K562 (cell line): Measurements from ENCODE around the gene HOXB5. TPM values are rescaled to one million over a fixed set of nuclear protein-coding genes. Genes with fewer than 3 reads are reported as not detected.

Experiments used
- CTCFL ChIP-seq: IDR thresholded peaks from 2 replicates; pipeline ENCODE4 v1.6.1; 2011; ENCODE audit warnings: borderline replicate concordance, low read depth, mild to moderate bottlenecking, moderate library complexity, low read length; ENCODE audit not compliant: insufficient read depth, poor library complexity, severe bottlenecking
- ETV5 ChIP-seq: sonication (generic); formaldehyde crosslinking; IDR thresholded peaks from 2 replicates; pipeline ENCODE4 v1.4.0; 2020; ENCODE audit warnings: low read depth, mild to moderate bottlenecking, missing genetic modification reagents
- HCFC1 ChIP-seq: IDR thresholded peaks from 2 replicates; pipeline ENCODE4 v1.6.1; 2012; ENCODE audit warnings: low read depth, low read length, improper control_type of control experiment
- MCM2 ChIP-seq: fragments of 450-650 bp; IDR thresholded peaks from 2 replicates; pipeline ENCODE4 v1.6.1; 2017; ENCODE audit warnings: low read depth, mild to moderate bottlenecking
- MTA2 ChIP-seq: fragments of 450-650 bp; IDR thresholded peaks from 2 replicates; pipeline ENCODE4 v1.6.1; 2016; ENCODE audit warnings: low read depth
- NR2C1 ChIP-seq, 2 experiments: fragments of 450-650 bp; IDR thresholded peaks; 2 replicates each; pipeline ENCODE4 v1.6.1; 2017; ENCODE audit warnings: mild to moderate bottlenecking in 2 of 2, antibody characterized with exemption in 1 of 2, inconsistent platforms in 1 of 2, missing compliant biosample characterization in 1 of 2, missing genetic modification characterization in 1 of 2
- NR2F6 ChIP-seq: fragments of 450-650 bp; formaldehyde crosslinking; IDR thresholded peaks from 2 replicates; pipeline ENCODE4 v1.4.0; 2020; ENCODE audit warnings: mild to moderate bottlenecking
- POLR2A ChIP-seq: fragments of 450-650 bp; conservative IDR thresholded peaks from 2 replicates; pipeline ENCODE4 v1.6.1; 2016
- RAD21 ChIP-seq, 2 experiments: fragments of 250-450 bp in 1 of 2; fragments of 450-650 bp in 1 of 2; sonication (Bioruptor Pico) in 1 of 2; formaldehyde crosslinking in 1 of 2; IDR thresholded peaks in 1 of 2; conservative IDR thresholded peaks in 1 of 2; 2 replicates each; pipeline versions ENCODE4 v1.4.0 to v1.8.0; 2020 to 2022; ENCODE audit warnings: mild to moderate bottlenecking in 2 of 2, moderate library complexity in 1 of 2
- TOE1 ChIP-seq, 2 experiments: fragments of 450-650 bp in 1 of 2; sonication (generic) in 1 of 2; formaldehyde crosslinking in 1 of 2; IDR thresholded peaks; 2 replicates each; pipeline versions ENCODE4 v1.7.1 to v1.8.0; 2016 to 2022; ENCODE audit warnings: borderline replicate concordance in 2 of 2, mild to moderate bottlenecking in 2 of 2, antibody characterized with exemption in 1 of 2, inconsistent platforms in 1 of 2, low read depth in 1 of 2, missing genetic modification reagents in 1 of 2, moderate library complexity in 1 of 2
- ZFP1 ChIP-seq: fragments of 450-650 bp; formaldehyde crosslinking; IDR thresholded peaks from 2 replicates; pipeline ENCODE4 v1.4.0; 2020; ENCODE audit warnings: mild to moderate bottlenecking, mixed read lengths
- ZNF224 ChIP-seq: sonication (generic); formaldehyde crosslinking; IDR thresholded peaks from 2 replicates; pipeline ENCODE4 v1.8.0; 2022; ENCODE audit warnings: mild to moderate bottlenecking, missing genetic modification reagents
- ZNF354B ChIP-seq: fragments of 250-450 bp; sonication (Bioruptor Pico); IDR thresholded peaks from 2 replicates; pipeline ENCODE4 v1.4.0; 2020
- polyA plus RNA-seq, 8 experiments: library from polyadenylated mRNA; depleted of rRNA in 4 of 8; stranded (reverse) in 5 of 8; unstranded in 3 of 8; fragments of >200 nt; fragmentation: Nextera tagmentation in 2 of 8; fragmentation: Illumina TruSeq in 1 of 8; extraction: Ambion mirVana in 2 of 8; extraction: Trizol in 1 of 8; gene quantifications; 2 replicates each; pipeline versions ENCODE4 v1.2.1 to v1.2.3, GENCODE V29; 2011 to 2014; ENCODE audit warnings: inconsistent platforms in 1 of 8, missing spikeins in 1 of 8
- total RNA-seq, 7 experiments: library from RNA; depleted of rRNA in 6 of 7; stranded (reverse); fragments of >200 nt in 6 of 7; fragmentation: Illumina TruSeq in 2 of 7; extraction: Trizol in 2 of 7; gene quantifications; 2 replicates each; pipeline versions ENCODE4 v1.2.1 to v1.2.3, GENCODE V29; 2011 to 2021; ENCODE audit warnings: low replicate concordance in 1 of 7
- TF ChIP-seq, protein P1 (sequence below): fragments of 200-400 bp; formaldehyde crosslinking; IDR thresholded peaks from 2 replicates; pipeline ENCODE4 v1.6.1; 2017; ENCODE audit warnings: mild to moderate bottlenecking, low read depth, low read length, moderate library complexity
- TF ChIP-seq, protein P2 (sequence below): fragments of 250-450 bp; sonication (Bioruptor Pico); IDR thresholded peaks from 2 replicates; pipeline ENCODE4 v1.4.0; 2020
- TF ChIP-seq, protein P3 (sequence below): sonication (generic); formaldehyde crosslinking; IDR thresholded peaks from 2 replicates; pipeline ENCODE4 v1.8.0; 2023; ENCODE audit warnings: missing genetic modification reagents, mild to moderate bottlenecking, borderline replicate concordance

HOXB5 gene
- total and polyA plus RNA-seq, 9 of the 15 experiments (the other 6 are each of a cell fraction or from before 2014, with no cell fraction given), result 0.24 to 2.7 (median 0.65) TPM

DNA sequence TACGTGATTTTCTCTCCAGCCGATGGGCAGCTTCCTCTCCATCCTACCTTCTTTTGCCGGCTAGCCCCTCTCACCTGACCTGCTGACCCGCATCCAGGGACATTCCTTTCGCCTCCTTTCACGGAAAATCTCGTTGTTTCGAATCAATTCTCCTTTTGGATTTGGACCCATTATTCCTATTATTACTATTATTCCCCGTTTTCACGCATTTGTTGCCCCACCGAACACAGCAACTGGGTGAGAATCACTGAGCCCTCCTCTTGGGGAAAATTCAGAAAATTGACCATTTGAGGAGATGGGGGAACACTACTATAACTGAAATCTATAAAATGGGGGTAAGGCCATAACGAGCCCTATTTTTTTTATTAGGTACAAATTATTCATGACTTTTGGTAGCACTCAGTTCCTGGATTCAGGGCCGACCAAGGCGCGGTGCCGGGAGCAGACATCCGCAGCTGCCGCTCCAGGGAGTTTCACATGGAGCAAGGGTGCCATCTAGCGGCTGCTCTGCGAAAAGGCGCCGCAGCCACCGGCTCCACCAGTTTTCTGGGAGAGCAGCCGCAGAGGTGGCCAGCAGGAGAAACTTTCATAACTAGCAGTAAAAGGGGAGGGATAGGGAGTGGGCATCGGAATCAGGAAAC is 24.8 kb upstream of the HOXB5 start (continued):
- TF ChIP-seq, protein P1, sequence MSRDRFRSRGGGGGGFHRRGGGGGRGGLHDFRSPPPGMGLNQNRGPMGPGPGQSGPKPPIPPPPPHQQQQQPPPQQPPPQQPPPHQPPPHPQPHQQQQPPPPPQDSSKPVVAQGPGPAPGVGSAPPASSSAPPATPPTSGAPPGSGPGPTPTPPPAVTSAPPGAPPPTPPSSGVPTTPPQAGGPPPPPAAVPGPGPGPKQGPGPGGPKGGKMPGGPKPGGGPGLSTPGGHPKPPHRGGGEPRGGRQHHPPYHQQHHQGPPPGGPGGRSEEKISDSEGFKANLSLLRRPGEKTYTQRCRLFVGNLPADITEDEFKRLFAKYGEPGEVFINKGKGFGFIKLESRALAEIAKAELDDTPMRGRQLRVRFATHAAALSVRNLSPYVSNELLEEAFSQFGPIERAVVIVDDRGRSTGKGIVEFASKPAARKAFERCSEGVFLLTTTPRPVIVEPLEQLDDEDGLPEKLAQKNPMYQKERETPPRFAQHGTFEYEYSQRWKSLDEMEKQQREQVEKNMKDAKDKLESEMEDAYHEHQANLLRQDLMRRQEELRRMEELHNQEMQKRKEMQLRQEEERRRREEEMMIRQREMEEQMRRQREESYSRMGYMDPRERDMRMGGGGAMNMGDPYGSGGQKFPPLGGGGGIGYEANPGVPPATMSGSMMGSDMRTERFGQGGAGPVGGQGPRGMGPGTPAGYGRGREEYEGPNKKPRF, result no peak
- TF ChIP-seq ZNF224, result no peak
- 0 out of 2 replicates have a peak, but pooled peaks have one; percentile 51 for TF ChIP-seq TOE1 (IDR thresholded peaks at IDR 0.05; ENCODE audit: borderline replicate concordance)
- no peak for TF ChIP-seq TOE1 (CRISPR knock-in tag; IDR thresholded peaks at IDR 0.05; ENCODE audit: borderline replicate concordance, low read depth)
- TF ChIP-seq, protein P2, sequence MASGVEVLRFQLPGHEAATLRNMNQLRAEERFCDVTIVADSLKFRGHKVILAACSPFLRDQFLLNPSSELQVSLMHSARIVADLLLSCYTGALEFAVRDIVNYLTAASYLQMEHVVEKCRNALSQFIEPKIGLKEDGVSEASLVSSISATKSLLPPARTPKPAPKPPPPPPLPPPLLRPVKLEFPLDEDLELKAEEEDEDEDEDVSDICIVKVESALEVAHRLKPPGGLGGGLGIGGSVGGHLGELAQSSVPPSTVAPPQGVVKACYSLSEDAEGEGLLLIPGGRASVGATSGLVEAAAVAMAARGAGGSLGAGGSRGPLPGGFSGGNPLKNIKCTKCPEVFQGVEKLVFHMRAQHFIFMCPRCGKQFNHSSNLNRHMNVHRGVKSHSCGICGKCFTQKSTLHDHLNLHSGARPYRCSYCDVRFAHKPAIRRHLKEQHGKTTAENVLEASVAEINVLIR, result no peak
- TF ChIP-seq NR2F6 (CRISPR knock-in tag), result no peak
- TF ChIP-seq HCFC1, result 0 out of 2 replicates have a peak, but pooled peaks have one; percentile 4
- no peak for TF ChIP-seq ZNF354B (CRISPR knock-in tag)
- TF ChIP-seq NR2C1 (IDR thresholded peaks at IDR 0.05), result no peak
- no peak for TF ChIP-seq NR2C1 (tag; IDR thresholded peaks at IDR 0.05)
- TF ChIP-seq CTCFL, result peak; percentile 82
- no peak for TF ChIP-seq MCM2
- TF ChIP-seq, protein P3, sequence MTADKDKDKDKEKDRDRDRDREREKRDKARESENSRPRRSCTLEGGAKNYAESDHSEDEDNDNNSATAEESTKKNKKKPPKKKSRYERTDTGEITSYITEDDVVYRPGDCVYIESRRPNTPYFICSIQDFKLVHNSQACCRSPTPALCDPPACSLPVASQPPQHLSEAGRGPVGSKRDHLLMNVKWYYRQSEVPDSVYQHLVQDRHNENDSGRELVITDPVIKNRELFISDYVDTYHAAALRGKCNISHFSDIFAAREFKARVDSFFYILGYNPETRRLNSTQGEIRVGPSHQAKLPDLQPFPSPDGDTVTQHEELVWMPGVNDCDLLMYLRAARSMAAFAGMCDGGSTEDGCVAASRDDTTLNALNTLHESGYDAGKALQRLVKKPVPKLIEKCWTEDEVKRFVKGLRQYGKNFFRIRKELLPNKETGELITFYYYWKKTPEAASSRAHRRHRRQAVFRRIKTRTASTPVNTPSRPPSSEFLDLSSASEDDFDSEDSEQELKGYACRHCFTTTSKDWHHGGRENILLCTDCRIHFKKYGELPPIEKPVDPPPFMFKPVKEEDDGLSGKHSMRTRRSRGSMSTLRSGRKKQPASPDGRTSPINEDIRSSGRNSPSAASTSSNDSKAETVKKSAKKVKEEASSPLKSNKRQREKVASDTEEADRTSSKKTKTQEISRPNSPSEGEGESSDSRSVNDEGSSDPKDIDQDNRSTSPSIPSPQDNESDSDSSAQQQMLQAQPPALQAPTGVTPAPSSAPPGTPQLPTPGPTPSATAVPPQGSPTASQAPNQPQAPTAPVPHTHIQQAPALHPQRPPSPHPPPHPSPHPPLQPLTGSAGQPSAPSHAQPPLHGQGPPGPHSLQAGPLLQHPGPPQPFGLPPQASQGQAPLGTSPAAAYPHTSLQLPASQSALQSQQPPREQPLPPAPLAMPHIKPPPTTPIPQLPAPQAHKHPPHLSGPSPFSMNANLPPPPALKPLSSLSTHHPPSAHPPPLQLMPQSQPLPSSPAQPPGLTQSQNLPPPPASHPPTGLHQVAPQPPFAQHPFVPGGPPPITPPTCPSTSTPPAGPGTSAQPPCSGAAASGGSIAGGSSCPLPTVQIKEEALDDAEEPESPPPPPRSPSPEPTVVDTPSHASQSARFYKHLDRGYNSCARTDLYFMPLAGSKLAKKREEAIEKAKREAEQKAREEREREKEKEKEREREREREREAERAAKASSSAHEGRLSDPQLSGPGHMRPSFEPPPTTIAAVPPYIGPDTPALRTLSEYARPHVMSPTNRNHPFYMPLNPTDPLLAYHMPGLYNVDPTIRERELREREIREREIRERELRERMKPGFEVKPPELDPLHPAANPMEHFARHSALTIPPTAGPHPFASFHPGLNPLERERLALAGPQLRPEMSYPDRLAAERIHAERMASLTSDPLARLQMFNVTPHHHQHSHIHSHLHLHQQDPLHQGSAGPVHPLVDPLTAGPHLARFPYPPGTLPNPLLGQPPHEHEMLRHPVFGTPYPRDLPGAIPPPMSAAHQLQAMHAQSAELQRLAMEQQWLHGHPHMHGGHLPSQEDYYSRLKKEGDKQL (CRISPR knock-in tag), result no peak
- TF ChIP-seq MTA2, result no peak; the same call in 1 of the 2 replicates
- TF ChIP-seq POLR2A, result peak; percentile 43; the same call in 1 of the 2 replicates
- TF ChIP-seq ZFP1 (CRISPR knock-in tag), result no peak
- TF ChIP-seq RAD21 (CRISPR knock-in tag; conservative IDR thresholded peaks at IDR 0.05 in 1 of 2, IDR thresholded peaks at IDR 0.05 in 1 of 2), result peak; percentile 92 to 95
- TF ChIP-seq ETV5 (CRISPR knock-in tag), result no peak
